GM12872 (cell line): ENCODE data around the gene PEX14.

Experiments
- CTCF ChIP-seq: IDR thresholded peaks from 3 replicates; pipeline ENCODE4 v1.5.1; 2011; ENCODE audit warnings: low read depth, mild to moderate bottlenecking, low read length, moderate library complexity; ENCODE audit not compliant: insufficient read depth

The PEX14 gene

GRCh38 chr1:10643607-10644306 is 169.0 kb downstream of the PEX14 start:
- no peak for TF ChIP-seq CTCF

- no peak for TF ChIP-seq CTCF
These were observed 169.8 kb downstream of the PEX14 start for GRCh38 chr1:10644307-10645128.

GRCh38 chr1:10646347-10646861 is 171.7 kb downstream of the PEX14 start:
- no peak for TF ChIP-seq CTCF

GRCh38 chr1:10647414-10648170 is 172.8 kb downstream of the PEX14 start:
- no peak for TF ChIP-seq CTCF

GRCh38 chr1:10648689-10649516 is 174.2 kb downstream of the PEX14 start:
- TF ChIP-seq CTCF, result no peak

GRCh38 chr1:10649517-10650201 is 174.9 kb downstream of the PEX14 start:
- TF ChIP-seq CTCF, result no peak
